ENCODE measurements around the gene SLC7A7.

DNA sequence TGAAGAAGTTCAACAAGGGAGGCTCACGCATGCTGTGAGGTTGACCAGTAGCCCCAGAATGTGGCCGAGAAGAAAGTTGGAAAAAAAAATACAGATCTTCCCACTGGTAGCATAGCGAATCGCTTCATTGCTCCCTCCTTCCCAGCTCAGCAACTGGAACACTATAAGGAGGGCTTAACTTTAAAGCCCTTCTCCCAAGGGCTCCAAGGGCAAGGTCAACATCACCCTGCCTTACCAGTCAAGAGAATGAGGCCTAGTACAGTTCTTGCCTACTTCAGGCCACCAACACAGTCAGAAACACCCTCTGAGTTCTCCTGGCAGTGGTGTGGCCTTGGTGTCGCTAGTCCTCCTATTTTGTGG lies 34.3 kb downstream of the SLC7A7 start:
- no peak for TF ChIP-seq MAZ (IDR thresholded peaks at IDR 0.05; ENCODE audit: borderline replicate concordance, low read depth, low read length)
- no peak for TF ChIP-seq MAZ (CRISPR knock-in tag; IDR thresholded peaks at IDR 0.05; ENCODE audit: low read depth)
- TF ChIP-seq, protein P1, sequence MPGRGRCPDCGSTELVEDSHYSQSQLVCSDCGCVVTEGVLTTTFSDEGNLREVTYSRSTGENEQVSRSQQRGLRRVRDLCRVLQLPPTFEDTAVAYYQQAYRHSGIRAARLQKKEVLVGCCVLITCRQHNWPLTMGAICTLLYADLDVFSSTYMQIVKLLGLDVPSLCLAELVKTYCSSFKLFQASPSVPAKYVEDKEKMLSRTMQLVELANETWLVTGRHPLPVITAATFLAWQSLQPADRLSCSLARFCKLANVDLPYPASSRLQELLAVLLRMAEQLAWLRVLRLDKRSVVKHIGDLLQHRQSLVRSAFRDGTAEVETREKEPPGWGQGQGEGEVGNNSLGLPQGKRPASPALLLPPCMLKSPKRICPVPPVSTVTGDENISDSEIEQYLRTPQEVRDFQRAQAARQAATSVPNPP (CRISPR knock-in tag; IDR thresholded peaks at IDR 0.05), result no peak
- no peak for TF ChIP-seq ZNF234 (CRISPR knock-in tag; conservative IDR thresholded peaks at IDR 0.05)
- TF ChIP-seq POLR2A (IDR thresholded peaks at IDR 0.05; ENCODE audit: insufficient read depth in 1 of 2, low read depth in 2 of 2, low read length in 2 of 2), result no peak

Measured in HepG2 (cell line).